ENCODE measurements around the gene ITPR2.
"Not testable (repeated sequence)": the region's sequence is repeated elsewhere in the genome, so short reads cannot be mapped to it uniquely, and the experiment has no call there.

The ITPR2 gene

DNA sequence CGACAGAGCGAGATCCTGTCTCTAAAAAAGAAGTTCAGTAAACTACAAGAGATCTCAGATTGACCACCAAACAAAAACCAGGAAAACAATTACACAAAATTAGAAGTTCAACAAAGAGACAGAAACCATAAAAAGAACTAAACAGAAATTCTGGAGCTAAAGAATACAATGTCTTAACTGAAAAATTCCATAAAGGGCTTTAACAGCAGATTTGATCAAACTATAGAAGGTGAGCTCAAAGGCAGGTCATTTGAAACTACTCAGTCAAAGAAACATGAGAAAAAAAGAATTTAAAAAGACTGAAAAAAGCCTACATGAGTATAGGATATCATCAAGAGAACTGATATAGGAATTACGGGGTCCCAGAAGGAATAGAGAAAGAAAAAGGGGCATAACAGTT lies 71.2 kb downstream of the ITPR2 start:
- no peak for DNase-seq (ENCODE audit: extremely low spot score)
- TF ChIP-seq CTCF (IDR thresholded peaks at IDR 0.05; ENCODE audit: control extremely low read depth, extremely low read depth, low read depth, missing control alignments): no peak
- ChIA-PET POLR2A (no interaction called here), CTCF (interaction anchor here (1.1 kb wide), 1 partner anchor 38 kb away, joined by 3 read pairs; no protein-coding TSS in a partner anchor)

DNA sequence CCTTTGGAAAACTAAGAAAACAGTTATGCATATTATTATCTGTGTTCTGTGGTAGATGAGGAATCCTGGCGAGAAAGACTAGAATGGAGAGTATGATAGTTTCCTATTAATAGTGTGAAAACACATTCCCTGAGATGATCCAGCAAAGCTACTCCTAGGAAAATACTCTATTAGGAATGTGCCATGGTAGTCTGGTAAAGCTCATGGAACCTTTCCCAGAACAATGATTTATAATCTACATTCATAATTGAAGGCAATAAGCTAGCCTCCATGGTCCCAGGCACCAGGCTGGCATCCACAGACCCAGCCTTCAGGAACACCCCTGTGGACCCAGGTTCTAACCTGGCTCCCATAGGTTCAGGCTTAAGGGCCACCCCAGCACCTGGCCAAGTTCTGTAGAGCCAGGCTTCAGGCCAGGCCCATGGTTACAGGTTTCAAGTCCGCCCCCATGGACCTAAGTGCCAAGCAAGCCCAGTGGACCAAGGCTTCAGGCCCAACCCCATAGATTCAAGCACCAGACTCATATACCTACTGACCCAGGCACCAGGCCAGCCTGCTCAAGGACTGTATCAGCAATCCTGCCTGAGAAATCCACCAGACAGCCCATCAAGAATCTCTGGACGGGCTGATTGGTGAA lies 72.2 kb downstream of the ITPR2 start:
- ChIA-PET POLR2A (no interaction called here), CTCF (no interaction called here)
- DNase-seq (ENCODE audit: extremely low spot score): no peak
- no peak for TF ChIP-seq CTCF (IDR thresholded peaks at IDR 0.05; ENCODE audit: control extremely low read depth, extremely low read depth, low read depth, missing control alignments)

- DNase-seq (ENCODE audit: extremely low spot score); POLR2A ChIA-PET: not testable (repeated sequence)
- CTCF ChIA-PET: interaction anchor here (1.5 kb wide), 1 partner anchor 12 kb away, joined by 5 read pairs; no protein-coding TSS in a partner anchor
These were observed 77.6 kb downstream of the ITPR2 start for GRCh38 chr12:26755362-26755761.

GRCh38 chr12:26754148-26754547 lies 78.8 kb downstream of the ITPR2 start:
- POLR2A ChIA-PET: no interaction called here

DNA sequence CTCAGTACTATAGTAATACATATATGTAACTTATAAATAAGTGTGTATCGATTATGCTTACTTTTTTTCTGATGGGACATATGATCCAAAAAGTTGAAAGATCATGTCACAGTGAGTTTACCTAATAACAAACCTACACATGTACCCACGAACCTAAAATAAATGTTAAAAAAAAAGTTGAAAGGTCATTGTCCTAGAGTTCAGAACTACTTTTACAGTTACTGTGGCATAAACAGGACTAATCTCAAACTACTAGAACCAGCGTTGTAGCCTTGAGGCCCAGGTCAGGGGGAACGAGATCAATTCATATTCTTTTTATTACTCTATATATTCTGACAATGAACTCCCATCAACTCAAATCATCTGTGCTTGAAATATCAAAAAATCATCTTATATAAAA lies 81.8 kb downstream of the ITPR2 start:
- POLR2A ChIA-PET: interaction anchor here (1.5 kb wide), 1 partner anchor 19 kb away, joined by 4 read pairs; no protein-coding TSS in a partner anchor
- CTCF ChIA-PET: interaction anchor here (1.2 to 1.4 kb wide), 2 partner anchors 19 to 74 kb away, joined by 3 read pairs; no protein-coding TSS in a partner anchor
- TF ChIP-seq CTCF (IDR thresholded peaks at IDR 0.05; ENCODE audit: control extremely low read depth, extremely low read depth, low read depth, missing control alignments): no peak
- DNase-seq (ENCODE audit: extremely low spot score): no peak

More at GRCh38 chr12:26754148-26754547, 78.8 kb downstream of the ITPR2 start:
- no peak for TF ChIP-seq CTCF (IDR thresholded peaks at IDR 0.05; ENCODE audit: control extremely low read depth, extremely low read depth, low read depth, missing control alignments)
- no peak for DNase-seq (ENCODE audit: extremely low spot score)
- CTCF ChIA-PET: interaction anchor here (0.7 to 1.6 kb wide), 3 partner anchors 15 to 69 kb away, joined by 3 to 4 read pairs (median 3); no protein-coding TSS in a partner anchor

DNA sequence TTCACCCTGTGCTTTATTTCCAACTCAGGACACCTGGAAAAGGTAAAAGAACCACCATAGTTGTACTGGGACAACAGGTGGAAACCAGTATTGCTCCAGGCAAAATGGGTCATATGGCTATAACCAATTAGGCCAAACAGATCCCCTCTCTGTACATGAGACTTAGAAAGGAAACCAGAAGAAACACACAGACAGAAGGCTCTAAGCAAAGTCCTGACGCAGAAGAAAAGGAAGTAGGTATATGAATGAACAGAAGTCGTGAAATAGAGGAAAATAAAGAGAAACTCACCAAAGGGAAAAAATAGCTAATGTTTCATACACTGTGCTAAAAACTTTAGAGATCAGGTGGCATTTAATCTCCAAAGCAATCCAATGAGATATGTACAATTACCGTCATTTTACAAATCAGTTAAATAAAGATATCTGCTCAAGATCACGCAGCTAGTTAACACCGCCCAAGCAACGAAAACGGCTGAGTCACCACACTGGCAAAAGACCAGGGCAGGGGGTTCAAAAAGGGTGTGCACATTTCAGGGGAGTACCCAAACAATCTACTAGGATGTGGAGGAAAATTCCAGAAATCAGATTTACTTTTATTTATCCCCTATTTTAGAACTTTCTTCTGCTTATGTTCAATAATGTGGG lies 82.3 kb downstream of the ITPR2 start:
- no peak for DNase-seq (ENCODE audit: extremely low spot score)
- ChIA-PET POLR2A (interaction anchor here (1.5 kb wide), 1 partner anchor 19 kb away, joined by 4 read pairs; no protein-coding TSS in a partner anchor), CTCF (interaction anchor here (1.2 to 1.4 kb wide), 2 partner anchors 19 to 75 kb away, joined by 3 read pairs; no protein-coding TSS in a partner anchor)
- no peak for TF ChIP-seq CTCF (IDR thresholded peaks at IDR 0.05; ENCODE audit: control extremely low read depth, extremely low read depth, low read depth, missing control alignments)

- POLR2A ChIA-PET: interaction anchor here (1.5 kb wide), 1 partner anchor 18 kb away, joined by 4 read pairs; no protein-coding TSS in a partner anchor
- no peak for TF ChIP-seq CTCF (IDR thresholded peaks at IDR 0.05; ENCODE audit: control extremely low read depth, extremely low read depth, low read depth, missing control alignments)
- CTCF ChIA-PET: interaction anchor here (1.4 kb wide), 1 partner anchor 20 kb away, joined by 3 read pairs; no protein-coding TSS in a partner anchor
- DNase-seq (ENCODE audit: extremely low spot score): peak; percentile 39
These were observed 83.2 kb downstream of the ITPR2 start for GRCh38 chr12:26749781-26750180.

Data from GM10248 (cell line).